RKO (cell line): ENCODE results near the gene SRCIN1.
"Not testable (repeated sequence)": the region's sequence is repeated elsewhere in the genome, so short reads cannot be mapped to it uniquely, and the experiment has no call there.

Experiments
- DNase-seq: peaks from one replicate; pipeline ENCODE4 v3.0.0-alpha.2; 2016; ENCODE audit warnings: low spot score

Gene SRCIN1, protein sequence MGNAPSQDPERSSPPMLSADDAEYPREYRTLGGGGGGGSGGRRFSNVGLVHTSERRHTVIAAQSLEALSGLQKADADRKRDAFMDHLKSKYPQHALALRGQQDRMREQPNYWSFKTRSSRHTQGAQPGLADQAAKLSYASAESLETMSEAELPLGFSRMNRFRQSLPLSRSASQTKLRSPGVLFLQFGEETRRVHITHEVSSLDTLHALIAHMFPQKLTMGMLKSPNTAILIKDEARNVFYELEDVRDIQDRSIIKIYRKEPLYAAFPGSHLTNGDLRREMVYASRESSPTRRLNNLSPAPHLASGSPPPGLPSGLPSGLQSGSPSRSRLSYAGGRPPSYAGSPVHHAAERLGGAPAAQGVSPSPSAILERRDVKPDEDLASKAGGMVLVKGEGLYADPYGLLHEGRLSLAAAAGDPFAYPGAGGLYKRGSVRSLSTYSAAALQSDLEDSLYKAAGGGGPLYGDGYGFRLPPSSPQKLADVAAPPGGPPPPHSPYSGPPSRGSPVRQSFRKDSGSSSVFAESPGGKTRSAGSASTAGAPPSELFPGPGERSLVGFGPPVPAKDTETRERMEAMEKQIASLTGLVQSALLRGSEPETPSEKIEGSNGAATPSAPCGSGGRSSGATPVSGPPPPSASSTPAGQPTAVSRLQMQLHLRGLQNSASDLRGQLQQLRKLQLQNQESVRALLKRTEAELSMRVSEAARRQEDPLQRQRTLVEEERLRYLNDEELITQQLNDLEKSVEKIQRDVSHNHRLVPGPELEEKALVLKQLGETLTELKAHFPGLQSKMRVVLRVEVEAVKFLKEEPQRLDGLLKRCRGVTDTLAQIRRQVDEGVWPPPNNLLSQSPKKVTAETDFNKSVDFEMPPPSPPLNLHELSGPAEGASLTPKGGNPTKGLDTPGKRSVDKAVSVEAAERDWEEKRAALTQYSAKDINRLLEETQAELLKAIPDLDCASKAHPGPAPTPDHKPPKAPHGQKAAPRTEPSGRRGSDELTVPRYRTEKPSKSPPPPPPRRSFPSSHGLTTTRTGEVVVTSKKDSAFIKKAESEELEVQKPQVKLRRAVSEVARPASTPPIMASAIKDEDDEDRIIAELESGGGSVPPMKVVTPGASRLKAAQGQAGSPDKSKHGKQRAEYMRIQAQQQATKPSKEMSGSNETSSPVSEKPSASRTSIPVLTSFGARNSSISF

DNA sequence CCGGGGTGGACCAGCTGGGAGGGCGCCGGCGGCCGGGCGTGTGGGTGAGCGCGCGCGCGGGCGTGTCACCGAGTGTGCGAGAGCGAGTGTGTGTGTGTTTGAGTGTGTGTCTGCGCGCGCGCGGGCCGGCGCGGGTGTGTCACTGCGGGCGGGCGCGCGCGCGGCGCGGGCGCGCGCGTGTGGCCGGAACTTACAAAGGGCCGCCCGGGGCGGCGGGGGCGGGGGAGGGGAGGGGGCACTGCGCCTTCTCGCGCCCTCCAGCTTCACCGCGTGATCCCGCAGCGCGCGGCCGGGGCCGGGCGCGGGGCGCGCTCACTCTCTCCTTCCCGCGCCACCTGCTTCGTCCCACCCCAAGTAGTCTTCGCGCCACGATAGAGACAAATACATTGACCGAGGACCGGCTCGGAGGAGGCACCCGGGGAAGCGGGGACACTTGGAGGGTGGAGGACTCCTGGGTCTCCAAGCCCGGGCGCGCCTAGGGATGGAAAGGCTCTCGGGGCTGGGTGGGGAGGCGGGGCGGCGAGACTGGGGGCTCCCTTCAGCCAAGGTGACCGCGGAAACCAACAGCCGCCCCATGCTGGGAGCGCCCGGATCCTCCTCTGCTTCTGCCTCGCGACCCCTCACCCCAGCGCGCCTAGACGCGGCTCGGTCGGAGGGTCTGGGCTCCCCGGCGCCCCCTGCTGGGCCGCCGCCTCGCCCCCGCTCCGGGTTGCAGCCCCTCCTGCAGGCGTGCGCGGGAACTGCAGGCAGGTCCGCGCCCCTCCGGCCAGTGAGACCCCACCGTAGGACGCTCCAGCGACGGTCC, at the start of gene SRCIN1:
Gene SRCIN1, minus strand, starts transcription at position 112 of the 805 bp plus-strand sequence. CDS start 247 bp downstream, outside the sequence.
- DNase-seq = peak; percentile 87

DNA sequence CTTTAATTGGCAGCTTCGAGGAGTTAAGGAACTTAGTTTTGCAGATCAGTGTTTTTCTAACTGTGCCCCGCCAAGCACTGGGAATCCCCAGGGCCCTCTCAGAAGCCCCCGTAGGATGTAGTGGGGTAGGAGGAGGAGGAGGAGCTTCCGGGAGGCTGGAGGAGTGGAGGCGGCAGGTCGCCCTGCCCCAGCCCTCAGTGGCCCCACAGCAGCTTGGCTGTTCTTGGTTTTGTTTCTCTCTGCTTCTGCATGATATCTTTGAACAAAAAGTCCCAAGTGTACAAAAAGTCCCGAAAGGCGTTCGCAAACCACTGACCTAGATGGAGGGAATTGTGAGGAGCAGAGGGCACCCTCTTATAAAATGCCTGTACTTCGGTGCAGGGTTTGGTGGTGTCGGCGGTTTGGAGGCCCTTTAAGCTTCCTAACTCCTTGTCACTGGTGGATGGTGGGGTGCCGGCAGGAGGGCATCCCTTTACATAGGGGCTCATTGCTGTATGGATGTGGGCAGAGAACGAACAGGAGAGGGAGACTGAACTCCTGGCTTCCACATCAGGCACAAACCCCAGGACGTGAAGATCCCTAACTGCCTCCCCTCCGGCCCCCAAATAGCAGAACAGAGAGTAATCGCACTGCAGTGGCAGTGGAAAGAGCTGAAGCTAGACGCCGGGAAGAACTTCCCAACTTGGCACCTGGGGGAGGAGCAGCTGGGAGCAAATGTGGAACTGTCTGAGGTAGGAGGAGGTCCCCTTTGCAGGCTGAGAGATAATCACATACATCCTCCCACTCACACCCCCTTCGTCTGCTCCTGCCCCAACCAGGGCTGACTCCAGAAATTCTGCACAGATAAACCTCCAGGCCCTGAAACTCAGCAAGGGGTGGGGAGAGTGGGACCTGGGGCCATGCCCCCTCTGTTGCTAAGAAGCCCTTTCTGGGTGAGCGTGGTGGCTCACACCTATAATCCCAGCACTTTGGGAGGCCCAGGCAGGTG, 49.0 kb upstream of the SRCIN1 start:
- DNase-seq = no peak

GRCh38 chr17:38653679-38654078, 47.9 kb upstream of the SRCIN1 start:
- no peak for DNase-seq

- no peak for DNase-seq
Measured at GRCh38 chr17:38653230-38653629, 47.5 kb upstream of the SRCIN1 start.

DNA sequence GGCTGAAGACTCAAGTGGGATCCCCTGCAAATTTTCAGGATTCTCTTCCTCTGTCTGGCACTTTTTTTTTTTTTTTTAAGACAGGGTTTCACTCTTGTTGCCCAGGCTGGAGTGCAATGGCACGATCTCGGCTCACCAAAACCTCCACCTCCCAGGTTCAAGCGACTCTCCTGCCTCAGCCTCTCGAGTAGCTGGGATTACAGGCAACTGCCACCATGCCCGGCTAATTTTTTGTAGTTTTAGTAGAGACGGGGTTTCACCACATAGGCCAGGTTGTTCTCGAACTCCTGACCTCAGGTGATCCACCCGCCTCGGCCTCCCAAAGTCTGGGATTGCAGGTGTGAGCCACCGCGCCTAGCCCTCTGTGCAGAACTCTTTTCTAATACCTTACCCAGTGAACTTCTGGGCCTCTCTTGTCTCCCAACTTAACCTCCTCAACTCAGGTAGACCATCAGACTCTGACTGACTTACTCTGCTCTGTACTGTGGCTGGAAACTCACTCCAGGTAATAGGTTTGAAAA, 45.0 kb upstream of the SRCIN1 start:
- DNase-seq = not testable (repeated sequence)

- DNase-seq = no peak
Measured at GRCh38 chr17:38637951-38638350, 32.2 kb upstream of the SRCIN1 start.

- DNase-seq = no peak
Measured at GRCh38 chr17:38636054-38636453, 30.3 kb upstream of the SRCIN1 start.

DNA sequence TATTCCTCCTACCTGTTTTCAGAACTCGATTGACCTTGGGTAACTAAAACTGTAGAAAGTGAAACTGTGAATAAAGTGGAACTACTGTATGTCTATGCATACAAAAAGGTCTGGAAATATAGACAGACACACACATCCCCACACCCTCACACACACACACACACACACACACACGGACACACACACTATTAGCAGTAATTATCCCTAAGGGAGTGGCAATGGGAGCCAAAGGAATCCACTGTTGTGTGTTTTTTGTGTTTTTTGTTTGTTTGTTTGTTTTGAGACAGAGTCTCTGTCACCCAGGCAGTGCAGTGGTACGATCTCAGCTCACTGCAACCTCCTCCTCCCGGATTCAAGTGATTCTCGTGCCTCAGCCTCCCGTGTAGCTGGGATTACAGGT, 26.6 kb upstream of the SRCIN1 start:
- DNase-seq = no peak

DNA sequence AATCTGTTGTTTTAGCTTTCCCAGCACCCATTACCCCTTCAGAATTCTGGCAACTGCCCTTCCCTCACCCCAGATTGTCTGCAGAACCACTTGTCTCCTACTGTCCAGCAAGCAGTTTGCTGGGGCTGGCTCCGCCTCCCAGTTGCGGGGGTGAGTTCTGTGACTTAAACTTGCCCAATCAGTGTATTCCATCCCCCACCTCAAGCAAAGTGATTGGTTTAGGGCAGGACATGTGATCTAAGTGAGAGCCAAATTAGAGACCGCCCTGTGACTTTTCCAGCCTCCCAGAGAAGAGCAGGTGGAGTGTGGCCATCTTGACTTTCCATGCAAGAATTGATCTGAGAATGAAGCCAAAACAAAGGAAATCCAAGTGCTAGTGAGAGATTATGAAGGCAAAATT, 22.7 kb upstream of the SRCIN1 start:
- DNase-seq = peak; percentile 47

- no peak for DNase-seq
Measured at GRCh38 chr17:38627957-38628356, 22.2 kb upstream of the SRCIN1 start.

DNA sequence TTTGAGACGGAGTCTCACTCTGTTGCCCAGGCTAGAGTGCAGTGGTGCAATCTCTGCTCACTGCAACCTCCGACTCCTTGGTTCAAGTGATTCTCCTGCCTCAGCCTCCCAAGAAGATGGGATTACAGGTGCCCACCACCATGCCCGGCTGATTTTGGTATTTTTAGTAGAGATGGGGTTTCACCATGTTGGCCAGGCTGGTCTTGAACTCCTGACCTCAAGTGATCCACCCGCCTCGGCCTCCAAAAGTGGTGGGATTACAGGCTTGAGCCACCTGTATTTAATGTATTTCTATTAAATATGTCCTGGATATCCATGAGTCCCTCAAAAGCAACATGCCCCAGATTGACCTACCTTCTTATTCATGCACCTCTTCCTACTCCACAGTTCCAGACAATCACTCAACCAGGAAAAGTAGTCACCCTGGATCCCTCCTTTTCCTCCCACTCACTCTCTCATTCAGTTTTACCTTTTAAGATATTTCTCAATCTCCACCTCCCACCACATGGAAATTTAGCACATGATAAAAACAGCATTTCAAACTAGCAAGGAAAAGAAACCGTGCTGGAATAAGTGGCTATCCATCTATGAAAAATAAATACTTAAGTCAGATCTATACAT, 21.0 kb upstream of the SRCIN1 start:
- DNase-seq = not testable (repeated sequence)

GRCh38 chr17:38625482-38625881, 19.7 kb upstream of the SRCIN1 start:
- DNase-seq = no peak

DNA sequence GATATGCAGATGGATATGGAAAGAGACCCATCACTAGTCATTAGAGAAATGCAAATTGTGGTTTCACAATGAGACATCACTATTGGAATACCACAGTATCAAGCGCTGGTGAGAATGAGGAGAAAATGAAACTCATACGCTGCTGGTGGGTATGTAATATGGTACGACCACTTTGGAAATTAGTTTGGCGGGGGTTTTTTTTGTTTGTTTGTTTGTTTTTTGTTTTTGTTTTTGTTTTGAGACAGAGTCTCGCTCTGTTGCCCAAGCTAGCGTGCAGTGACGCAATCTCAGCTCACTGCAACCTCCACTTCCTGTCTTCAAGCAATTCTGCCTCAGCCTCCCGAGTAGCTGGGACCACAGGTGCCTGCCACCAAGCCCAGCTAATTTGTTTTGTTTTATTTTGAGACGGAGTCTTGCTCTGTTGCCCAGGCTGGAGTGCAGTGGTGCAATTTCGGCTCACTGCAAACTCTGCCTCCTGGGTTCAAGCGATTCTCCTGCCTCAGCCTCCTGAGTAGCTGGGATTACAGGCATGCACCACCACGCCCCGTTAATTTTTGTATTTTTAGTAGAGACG, 19.1 kb upstream of the SRCIN1 start:
- not testable (repeated sequence) for DNase-seq

DNA sequence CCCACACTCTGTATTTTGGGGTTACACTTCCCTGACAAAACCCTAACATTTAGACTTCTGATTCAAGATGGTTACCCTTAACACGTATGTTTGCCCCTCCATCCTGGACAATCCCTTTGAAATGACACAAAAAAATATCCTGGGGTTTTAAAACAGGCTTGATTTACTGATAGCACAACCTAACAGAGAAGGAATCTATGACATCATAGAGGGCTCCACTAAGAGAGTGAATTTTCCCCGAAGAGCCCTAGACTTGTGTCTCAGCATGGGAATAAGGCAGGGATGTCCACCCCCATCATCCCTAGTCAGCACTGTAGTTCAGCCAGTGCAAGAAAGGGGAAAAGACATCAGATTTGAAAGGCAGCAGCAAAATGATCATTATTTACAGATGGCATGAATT, 15.8 kb upstream of the SRCIN1 start:
- DNase-seq = no peak

DNA sequence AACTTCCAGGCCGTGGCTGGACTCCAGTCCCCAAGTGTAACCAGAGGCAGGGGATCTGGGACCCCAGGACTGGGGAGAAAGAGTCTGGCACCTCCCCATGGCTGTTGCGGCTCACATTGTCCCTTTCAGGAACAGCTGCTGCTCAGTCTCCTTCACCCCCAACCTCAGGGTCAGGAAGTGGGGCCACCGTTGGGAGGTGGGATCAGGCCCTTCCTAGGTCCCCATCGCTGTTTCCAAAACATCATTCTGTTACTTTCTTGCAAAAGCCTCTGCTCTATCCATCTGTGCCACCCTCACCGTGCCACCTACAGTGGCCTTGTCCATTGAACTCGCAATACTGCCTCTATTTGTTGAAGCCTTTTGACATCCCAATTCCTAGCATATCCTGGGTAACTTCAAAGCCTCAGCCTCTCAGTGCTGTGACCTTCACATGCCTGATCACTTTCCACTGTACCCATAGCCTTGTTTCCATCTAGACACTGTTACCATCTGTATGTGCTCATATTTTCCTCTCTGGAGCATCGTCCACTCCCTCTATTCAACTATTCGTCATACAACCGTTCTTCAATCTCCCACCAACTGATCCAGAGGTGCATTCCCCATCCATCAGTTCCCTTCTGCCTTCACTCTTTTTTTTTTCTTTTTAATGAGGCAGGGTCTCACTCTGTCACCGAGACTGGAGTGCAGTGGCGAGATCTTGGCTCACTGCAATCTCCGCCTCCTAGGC, 15.0 kb upstream of the SRCIN1 start:
- DNase-seq = no peak

DNA sequence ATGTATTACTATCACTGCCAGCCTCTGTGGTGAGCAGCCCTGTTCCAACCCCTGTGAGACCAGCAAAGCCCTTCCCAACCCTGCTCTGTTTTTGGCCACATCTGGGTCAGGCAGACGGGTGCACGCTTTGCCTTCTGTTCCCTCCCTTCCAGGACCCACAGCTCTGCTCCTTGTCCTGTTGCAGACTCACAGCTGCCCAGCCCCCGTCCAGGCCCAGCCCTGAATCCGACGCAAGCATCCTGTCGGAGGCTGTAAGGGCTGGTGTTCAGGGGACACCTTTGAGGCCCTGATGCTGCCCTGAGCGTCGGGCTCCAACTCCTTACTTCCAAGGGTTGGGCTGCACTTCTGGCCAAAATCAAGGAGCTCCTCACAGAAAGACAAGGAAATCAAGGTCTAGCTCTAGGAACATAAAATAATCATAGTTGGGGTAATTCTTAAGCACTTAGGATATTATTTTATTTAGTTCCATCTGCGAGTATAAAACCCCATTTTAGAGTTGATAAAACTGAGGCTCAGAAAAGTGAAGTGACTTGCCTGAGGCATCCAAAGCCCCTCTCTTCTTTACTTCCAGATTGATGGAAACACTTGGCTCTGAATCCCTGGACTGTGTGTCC, 14.3 kb upstream of the SRCIN1 start:
- no peak for DNase-seq

- DNase-seq = no peak
Measured at GRCh38 chr17:38619451-38619795, 13.7 kb upstream of the SRCIN1 start.
